ENCODE results near the gene SLC5A7.

DNA sequence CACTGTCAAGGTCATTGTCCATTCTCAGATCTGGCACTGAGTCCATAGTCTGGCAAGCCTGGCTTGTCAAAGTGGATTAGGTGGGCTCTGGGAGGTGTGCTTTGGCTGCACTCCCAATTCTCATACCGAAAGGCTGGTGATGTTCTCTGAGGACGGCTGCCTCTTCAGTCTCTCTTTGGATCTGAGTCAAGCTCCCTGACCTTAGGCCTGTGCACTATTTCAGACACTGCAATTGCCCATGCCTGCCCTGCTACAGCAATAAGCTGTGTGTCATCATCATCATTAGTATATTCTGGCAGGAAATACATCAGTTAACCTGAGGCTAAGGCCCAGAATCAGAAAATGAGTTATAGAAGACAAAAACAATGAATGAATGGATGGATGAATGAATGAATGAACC, 1.6 kb upstream of the SLC5A7 start:
- TF ChIP-seq, protein P1, sequence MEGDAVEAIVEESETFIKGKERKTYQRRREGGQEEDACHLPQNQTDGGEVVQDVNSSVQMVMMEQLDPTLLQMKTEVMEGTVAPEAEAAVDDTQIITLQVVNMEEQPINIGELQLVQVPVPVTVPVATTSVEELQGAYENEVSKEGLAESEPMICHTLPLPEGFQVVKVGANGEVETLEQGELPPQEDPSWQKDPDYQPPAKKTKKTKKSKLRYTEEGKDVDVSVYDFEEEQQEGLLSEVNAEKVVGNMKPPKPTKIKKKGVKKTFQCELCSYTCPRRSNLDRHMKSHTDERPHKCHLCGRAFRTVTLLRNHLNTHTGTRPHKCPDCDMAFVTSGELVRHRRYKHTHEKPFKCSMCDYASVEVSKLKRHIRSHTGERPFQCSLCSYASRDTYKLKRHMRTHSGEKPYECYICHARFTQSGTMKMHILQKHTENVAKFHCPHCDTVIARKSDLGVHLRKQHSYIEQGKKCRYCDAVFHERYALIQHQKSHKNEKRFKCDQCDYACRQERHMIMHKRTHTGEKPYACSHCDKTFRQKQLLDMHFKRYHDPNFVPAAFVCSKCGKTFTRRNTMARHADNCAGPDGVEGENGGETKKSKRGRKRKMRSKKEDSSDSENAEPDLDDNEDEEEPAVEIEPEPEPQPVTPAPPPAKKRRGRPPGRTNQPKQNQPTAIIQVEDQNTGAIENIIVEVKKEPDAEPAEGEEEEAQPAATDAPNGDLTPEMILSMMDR (conservative IDR thresholded peaks at IDR 0.05 in 1 of 2, IDR thresholded peaks at IDR 0.05 in 1 of 2; ENCODE audit: extremely low read depth in 1 of 2, insufficient read depth in 1 of 2, low read depth in 1 of 2, low read length in 2 of 2) = no peak
- TF ChIP-seq EZH2 (IDR thresholded peaks at IDR 0.05; ENCODE audit: borderline replicate concordance, low read length) = no peak
